ENCODE data around the gene F5.
"Not testable (repeated sequence)": the region's sequence is repeated elsewhere in the genome, so short reads cannot be mapped to it uniquely, and the experiment has no call there.

Gene F5

GRCh38 chr1:169508432-169509338, 77.6 kb downstream of the F5 start:
- no peak for DNase-seq

GRCh38 chr1:169507413-169507812, 78.9 kb downstream of the F5 start:
- DNase-seq: no peak

GRCh38 chr1:169503601-169504000, 82.7 kb downstream of the F5 start:
- DNase-seq: not testable (repeated sequence)

GRCh38 chr1:169499807-169500206, 86.5 kb downstream of the F5 start:
- no peak for DNase-seq

- DNase-seq: no peak
Observed at GRCh38 chr1:169497317-169497716, 89.0 kb downstream of the F5 start.

GRCh38 chr1:169495916-169496315, 90.4 kb downstream of the F5 start:
- no peak for DNase-seq

GRCh38 chr1:169495046-169495775, 91.1 kb downstream of the F5 start:
- no peak for DNase-seq

- no peak for DNase-seq
Observed at GRCh38 chr1:169494343-169494742, 91.9 kb downstream of the F5 start.

GRCh38 chr1:169493251-169493650, 93.0 kb downstream of the F5 start:
- no peak for DNase-seq

GRCh38 chr1:169491845-169492281, 94.4 kb downstream of the F5 start:
- peak; percentile 51 for DNase-seq

GRCh38 chr1:169488157-169488556, 98.1 kb downstream of the F5 start:
- DNase-seq: no peak

GRCh38 chr1:169487561-169487960, 98.7 kb downstream of the F5 start:
- DNase-seq: no peak

GRCh38 chr1:169487133-169487532, 99.1 kb downstream of the F5 start:
- DNase-seq: no peak

GRCh38 chr1:169486281-169487051, 99.8 kb downstream of the F5 start:
- DNase-seq: no peak

- DNase-seq: peak; percentile 93
Observed at GRCh38 chr1:169485431-169486280, 100.6 kb downstream of the F5 start, which contains the start of gene SLC19A2. Gene SLC19A2, minus strand, starts transcription at chr1:169485944. Its CDS starts 178 bp downstream, at chr1:169485766.

- DNase-seq: peak; percentile 42
Observed at GRCh38 chr1:169484683-169485430, 101.4 kb downstream of the F5 start.

- DNase-seq: no peak
Observed at GRCh38 chr1:169484101-169484500, 102.2 kb downstream of the F5 start.

GRCh38 chr1:169483500-169483966, 102.7 kb downstream of the F5 start:
- DNase-seq: no peak

GRCh38 chr1:169479363-169480066, 106.8 kb downstream of the F5 start:
- no peak for DNase-seq

- no peak for DNase-seq
Observed at GRCh38 chr1:169478094-169478672, 108.1 kb downstream of the F5 start.

All from activated naive CD4-positive, alpha-beta T cell treated with Interleukin-2 at 50 U/mL for 16 hours (primary cell).